ENCODE measurements around the gene TBC1D5. TPM values are rescaled to one million over a fixed set of nuclear protein-coding genes. Genes with fewer than 3 reads are reported as not detected.

The TBC1D5 gene
- total and polyA plus RNA-seq, 2 donors (not counting 1 experiment from before 2014, with no cell fraction given) = 22.6 to 111 TPM

DNA sequence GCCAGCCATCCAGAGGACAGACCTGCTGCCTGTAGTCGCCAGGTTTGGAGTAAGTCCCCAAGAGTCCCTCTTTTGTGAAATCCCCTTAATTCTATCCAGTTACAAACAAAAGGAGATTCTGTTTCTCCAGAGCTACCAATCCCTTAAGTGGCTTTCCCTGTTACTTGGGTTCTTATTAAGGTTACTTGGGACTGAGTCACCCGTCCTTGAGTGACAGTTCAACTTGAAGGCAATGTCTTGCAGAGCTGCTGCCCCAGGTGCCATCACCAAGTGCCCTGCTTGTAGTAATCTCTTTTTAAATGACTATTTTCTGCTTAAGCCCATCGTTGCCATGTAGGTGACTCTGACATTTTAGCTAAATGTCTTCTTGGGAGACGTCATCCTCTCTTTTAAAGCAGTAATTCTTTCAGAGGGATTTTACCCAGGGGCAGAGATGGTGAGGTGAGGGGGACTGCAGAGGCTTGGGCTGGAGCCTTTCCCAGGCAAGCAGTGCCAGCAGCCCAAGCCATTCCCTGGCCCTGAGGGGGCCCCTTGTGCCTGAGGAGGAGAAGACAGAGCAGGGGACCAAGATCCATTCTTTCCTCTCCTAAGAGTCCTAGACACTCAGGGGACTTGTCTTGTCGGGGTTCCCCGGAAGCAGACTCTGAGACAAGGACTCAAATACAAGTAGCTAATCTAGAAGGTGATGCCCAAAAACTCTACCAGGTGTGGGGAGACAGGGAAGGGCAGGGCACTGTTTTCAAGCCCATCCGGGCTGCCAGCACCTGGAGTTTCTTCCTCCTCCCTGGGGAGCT, 604.0 kb downstream of the TBC1D5 start:
- no peak overlapping the region for H3K27ac Mint-ChIP-seq
- ChIA-PET POLR2A (no interaction called here), CTCF (no interaction called here)
- Histone ChIP-seq H3K27ac (ENCODE audit: low read length in 2 of 2) (no peak overlapping the region), H3K4me1 (ENCODE audit: control insufficient read depth in 2 of 2, insufficient read depth in 2 of 2, low read length in 2 of 2) (peaks cover 4 to 9% of the 10 kb centered on the region in 2 donors), H2AFZ (ENCODE audit: insufficient read depth, low read depth, low read length, poor library complexity, severe bottlenecking) (no peak overlapping the region), H4K20me1 (ENCODE audit: control insufficient read depth, insufficient read depth, low read length, poor library complexity, severe bottlenecking) (no peaks in the 10 kb centered on the region), H3K27me3 (replicated peaks in 1 of 4; ENCODE audit: control extremely low read depth in 1 of 4, control insufficient read depth in 3 of 4, insufficient read depth in 4 of 4, low read length in 3 of 4) (no peaks in the 10 kb centered on the region), H3K36me3 (replicated peaks in 1 of 2; ENCODE audit: control extremely low read depth in 1 of 2, control insufficient read depth in 1 of 2, extremely low read depth in 1 of 2, insufficient read depth in 2 of 2, low read length in 1 of 2) (no peaks in the 10 kb centered on the region), H3K4me3 (ENCODE audit: control extremely low read depth in 1 of 5, extremely low read depth in 1 of 5, insufficient read depth in 1 of 5, low read depth in 2 of 5, low read length in 4 of 5) (no peak overlapping the region), H3K79me2 (ENCODE audit: control insufficient read depth, insufficient read depth, low read length) (no peaks in the 10 kb centered on the region), H3K9me3 (ENCODE audit: control extremely low read depth in 1 of 3, control insufficient read depth in 2 of 3, insufficient read depth in 1 of 3, low read length in 2 of 3) (peaks cover 0 to 23% (median 2%) of the 10 kb centered on the region in 3 donors), H3K4me2 (replicated peaks; ENCODE audit: low read depth, low read length, poor library complexity, severe bottlenecking) (no peak overlapping the region), H3K9ac (ENCODE audit: low read length) (no peak overlapping the region)
- peaks cover 9% of the 10 kb centered on the region for H3K4me1 Mint-ChIP-seq
- WGBS (ENCODE audit: insufficient coverage) = 96% methylated on average over 4 of the region's 7 CpGs
- DNase-seq = no peak
- no peak for ATAC-seq (ENCODE audit: low read depth)
- intact Hi-C loops (cut with micrococcal nuclease) = no loop called here
- H3K9me3 Mint-ChIP-seq (ENCODE audit: insufficient read depth) = no peaks in the 10 kb centered on the region
- TF ChIP-seq, protein P1, sequence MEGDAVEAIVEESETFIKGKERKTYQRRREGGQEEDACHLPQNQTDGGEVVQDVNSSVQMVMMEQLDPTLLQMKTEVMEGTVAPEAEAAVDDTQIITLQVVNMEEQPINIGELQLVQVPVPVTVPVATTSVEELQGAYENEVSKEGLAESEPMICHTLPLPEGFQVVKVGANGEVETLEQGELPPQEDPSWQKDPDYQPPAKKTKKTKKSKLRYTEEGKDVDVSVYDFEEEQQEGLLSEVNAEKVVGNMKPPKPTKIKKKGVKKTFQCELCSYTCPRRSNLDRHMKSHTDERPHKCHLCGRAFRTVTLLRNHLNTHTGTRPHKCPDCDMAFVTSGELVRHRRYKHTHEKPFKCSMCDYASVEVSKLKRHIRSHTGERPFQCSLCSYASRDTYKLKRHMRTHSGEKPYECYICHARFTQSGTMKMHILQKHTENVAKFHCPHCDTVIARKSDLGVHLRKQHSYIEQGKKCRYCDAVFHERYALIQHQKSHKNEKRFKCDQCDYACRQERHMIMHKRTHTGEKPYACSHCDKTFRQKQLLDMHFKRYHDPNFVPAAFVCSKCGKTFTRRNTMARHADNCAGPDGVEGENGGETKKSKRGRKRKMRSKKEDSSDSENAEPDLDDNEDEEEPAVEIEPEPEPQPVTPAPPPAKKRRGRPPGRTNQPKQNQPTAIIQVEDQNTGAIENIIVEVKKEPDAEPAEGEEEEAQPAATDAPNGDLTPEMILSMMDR (IDR thresholded peaks at IDR 0.05) = no peak
- no peak for TF ChIP-seq EZH2 (IDR thresholded peaks at IDR 0.05; ENCODE audit: borderline replicate concordance, insufficient read depth, low read depth, low read length, poor library complexity, severe bottlenecking)
- H3K27me3 Mint-ChIP-seq = peaks cover 8% of the 10 kb centered on the region
- no peak overlapping the region for H3K4me3 Mint-ChIP-seq

DNA sequence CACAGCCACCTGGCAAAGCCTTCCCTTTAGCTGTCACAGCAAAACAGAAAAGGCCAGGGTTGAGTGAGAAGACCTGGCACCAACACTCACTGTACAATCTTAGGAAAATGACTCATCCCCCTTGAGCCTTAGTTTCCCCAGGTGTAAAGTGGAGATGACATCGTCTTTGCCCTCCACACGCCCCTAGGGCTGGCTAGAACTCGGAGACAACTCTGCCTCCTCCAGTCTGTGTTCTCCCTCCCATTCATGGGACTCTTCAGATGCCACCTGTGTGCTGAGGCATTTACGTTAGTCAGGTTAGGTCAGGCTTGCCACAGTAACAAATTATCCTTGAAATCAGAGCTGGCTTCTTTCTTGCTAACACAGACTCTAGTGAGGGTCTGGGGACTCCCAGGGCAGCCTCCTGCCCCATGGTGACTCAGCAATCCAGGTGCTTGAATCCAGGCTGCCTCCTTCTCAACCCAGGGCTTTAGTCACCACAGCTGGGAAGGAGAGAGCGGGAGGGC, 605.1 kb downstream of the TBC1D5 start:
- Histone ChIP-seq H3K27me3 (replicated peaks in 1 of 4; ENCODE audit: control extremely low read depth in 1 of 4, control insufficient read depth in 3 of 4, insufficient read depth in 4 of 4, low read length in 3 of 4) (no peaks in the 10 kb centered on the region), H3K4me3 (ENCODE audit: control extremely low read depth in 1 of 5, extremely low read depth in 1 of 5, insufficient read depth in 1 of 5, low read depth in 2 of 5, low read length in 4 of 5) (no peak overlapping the region), H3K36me3 (replicated peaks in 1 of 2; ENCODE audit: control extremely low read depth in 1 of 2, control insufficient read depth in 1 of 2, extremely low read depth in 1 of 2, insufficient read depth in 2 of 2, low read length in 1 of 2) (no peaks in the 10 kb centered on the region), H3K9me3 (ENCODE audit: control extremely low read depth in 1 of 3, control insufficient read depth in 2 of 3, insufficient read depth in 1 of 3, low read length in 2 of 3) (peaks cover 0 to 23% (median 2%) of the 10 kb centered on the region in 3 donors), H3K27ac (ENCODE audit: low read length in 2 of 2) (no peak overlapping the region), H3K4me2 (replicated peaks; ENCODE audit: low read depth, low read length, poor library complexity, severe bottlenecking) (no peak overlapping the region), H3K79me2 (ENCODE audit: control insufficient read depth, insufficient read depth, low read length) (no peaks in the 10 kb centered on the region), H4K20me1 (ENCODE audit: control insufficient read depth, insufficient read depth, low read length, poor library complexity, severe bottlenecking) (no peaks in the 10 kb centered on the region), H3K9ac (ENCODE audit: low read length) (no peak overlapping the region), H3K4me1 (ENCODE audit: control insufficient read depth in 2 of 2, insufficient read depth in 2 of 2, low read length in 2 of 2) (peaks cover 4 to 9% of the 10 kb centered on the region in 2 donors), H2AFZ (ENCODE audit: insufficient read depth, low read depth, low read length, poor library complexity, severe bottlenecking) (no peak overlapping the region)
- TF ChIP-seq, protein P1 (IDR thresholded peaks at IDR 0.05) = no peak
- no peak for TF ChIP-seq EZH2 (IDR thresholded peaks at IDR 0.05; ENCODE audit: borderline replicate concordance, insufficient read depth, low read depth, low read length, poor library complexity, severe bottlenecking)
- DNase-seq (no peak), ATAC-seq (ENCODE audit: low read depth) (no peak)
- intact Hi-C loops (cut with micrococcal nuclease) = no loop called here
- Mint-ChIP-seq H3K9me3 (ENCODE audit: insufficient read depth) (no peaks in the 10 kb centered on the region), H3K27ac (no peak overlapping the region), H3K4me1 (peaks cover 9% of the 10 kb centered on the region), H3K27me3 (peaks cover 8% of the 10 kb centered on the region), H3K4me3 (no peak overlapping the region)
- ChIA-PET POLR2A (no interaction called here), CTCF (no interaction called here)
- 100% methylated on average over 4 of the region's 5 CpGs for WGBS (ENCODE audit: insufficient coverage)

All from B cell (primary cell).